HG03108 (cell line): ENCODE data around the gene ZBTB17.
A peak's percentile ranks its signal among the peaks of the same experiment; 100 is the strongest.

Source experiments
- ATAC-seq: cut with Tn5 transposase; IDR thresholded peaks from one replicate; pipeline ENCODE4 v1.9.1; 2021; ENCODE audit warnings: moderate library complexity; ENCODE audit not compliant: unreplicated experiment

The ZBTB17 gene

DNA sequence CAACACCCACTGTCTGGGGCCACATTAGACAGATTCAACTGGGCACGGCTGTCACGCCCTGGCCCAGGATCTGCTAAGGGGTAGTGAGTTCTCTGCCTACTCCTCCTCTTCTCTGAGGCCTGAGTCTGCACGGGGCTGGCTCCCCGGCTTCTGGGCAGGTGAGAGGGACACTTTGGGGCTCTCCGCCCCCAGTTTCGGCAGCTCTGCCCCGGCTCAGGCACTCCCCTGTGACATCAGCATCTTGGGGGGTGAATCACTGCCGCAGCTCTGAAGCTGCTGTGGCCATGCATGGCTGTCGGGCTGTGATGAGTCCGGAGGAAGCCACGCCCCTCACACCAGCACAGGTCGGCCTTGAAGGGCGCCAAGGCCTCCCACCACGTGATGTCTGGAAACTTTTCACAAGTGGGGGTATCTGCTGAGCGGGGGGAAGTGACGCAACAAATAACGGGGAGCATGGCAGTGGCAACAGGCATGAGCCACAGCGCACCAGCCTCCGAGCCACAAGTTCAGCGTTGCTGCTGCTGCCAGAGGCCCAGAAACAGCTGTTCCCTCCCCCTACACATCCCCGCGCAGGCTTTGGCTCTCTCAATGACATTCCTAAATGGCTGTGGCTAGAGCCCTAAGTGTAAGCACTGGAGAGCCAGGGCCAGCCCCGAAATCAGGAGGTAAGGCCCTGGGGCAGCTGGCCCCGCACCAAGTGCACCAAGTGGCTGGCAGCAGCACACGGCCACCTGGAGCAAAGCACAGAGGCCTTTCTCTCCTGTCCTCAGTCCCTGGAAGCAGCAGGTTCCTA is 26.3 kb downstream of the ZBTB17 start:
- ATAC-seq: peak; percentile 70

DNA sequence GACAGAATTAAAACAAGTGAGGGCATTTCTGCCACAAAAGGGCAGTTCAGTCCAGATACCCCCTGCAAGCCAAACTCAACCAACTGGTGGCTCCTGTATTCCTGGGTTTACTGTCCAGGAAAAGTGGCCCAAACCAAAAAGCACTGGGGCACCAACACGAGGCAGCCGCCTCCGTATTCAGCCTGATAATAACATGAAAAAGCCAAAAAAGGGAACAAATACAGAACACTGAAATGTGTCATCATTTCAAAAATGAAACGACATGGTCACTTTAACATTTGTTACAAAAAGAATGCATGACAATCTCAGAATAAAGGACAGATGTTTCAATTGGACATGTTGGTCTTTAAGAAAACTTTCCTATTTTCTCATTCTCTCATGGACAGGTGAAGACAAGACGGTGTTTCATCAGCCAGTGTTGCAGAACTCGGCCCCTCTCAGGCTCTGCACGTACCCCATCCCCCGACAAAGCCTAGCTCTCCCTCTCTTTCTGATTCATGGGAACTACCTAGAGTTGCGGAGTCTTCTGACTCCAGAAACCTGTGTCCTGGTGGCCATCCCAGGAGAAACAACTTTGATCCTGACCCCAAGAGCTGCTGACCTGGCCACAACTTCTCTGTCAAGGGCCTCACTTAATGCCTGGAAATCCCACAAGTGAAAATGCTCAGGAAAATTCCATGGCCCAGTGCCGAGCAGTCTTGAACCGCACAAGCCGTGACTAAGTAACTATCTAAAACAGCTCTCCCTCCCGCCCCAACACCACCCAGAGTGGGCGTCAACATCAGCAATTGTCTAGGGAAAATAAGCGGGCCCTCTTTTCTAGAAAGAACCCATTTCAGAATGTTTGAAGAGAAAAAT is 27.1 kb downstream of the ZBTB17 start:
- ATAC-seq: no peak

DNA sequence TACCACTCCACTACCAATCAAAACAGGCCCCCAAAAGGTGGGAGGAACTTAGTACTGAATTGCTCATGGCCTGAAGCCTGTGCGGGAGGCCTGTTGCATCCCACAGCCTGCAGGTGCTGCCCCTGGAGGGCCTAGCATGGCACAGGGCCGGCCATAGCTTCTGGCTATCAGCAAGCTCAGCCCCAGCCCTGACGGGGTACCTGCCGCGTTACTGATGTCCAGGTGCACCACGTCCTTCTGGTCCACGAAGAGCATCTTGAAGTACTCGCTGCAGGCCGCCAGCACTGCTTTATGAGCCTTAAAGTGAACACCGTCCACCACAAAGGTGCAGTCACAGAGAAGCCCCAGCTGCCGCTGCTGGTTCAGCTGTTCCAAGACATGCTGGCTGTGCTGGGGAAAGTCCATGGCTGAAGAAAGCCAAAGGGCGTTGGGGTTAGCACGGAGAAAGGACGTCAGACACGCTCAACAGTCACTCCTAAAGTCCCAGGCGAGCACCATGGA is 27.8 kb downstream of the ZBTB17 start:
- no peak for ATAC-seq

DNA sequence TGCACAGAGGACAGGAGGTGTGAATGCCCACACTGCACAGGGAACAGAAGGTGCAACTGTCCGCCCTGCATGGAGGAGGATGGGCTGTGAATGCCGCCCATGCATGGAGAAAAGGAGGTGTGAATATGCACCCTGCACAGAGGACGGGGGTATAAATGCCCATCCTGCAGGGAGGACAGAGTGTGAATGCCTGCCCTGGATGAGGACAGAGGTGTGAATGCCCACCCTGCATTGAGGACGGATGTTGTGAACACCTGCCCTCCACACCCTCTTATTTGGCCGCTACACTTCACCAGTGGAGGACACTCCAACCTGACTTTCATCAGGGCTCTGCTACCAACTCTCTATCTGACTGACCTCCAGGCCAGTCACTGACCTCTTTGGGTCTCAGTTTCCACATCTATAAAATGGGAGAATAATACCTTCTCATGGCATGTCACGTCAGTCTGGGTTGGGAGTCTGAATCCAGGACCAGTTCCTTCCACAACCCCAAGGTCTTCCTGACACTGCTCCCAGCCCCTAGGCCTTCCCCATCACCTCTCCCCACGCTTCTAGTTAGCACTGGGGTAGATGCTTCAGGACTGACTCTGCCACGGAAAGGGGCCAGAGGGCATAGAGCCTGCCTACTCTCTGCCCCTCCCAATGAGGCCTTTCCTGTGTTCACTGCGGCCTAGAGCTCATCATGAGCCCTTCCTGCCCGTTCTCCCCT is 28.4 kb downstream of the ZBTB17 start:
- ATAC-seq: no peak

DNA sequence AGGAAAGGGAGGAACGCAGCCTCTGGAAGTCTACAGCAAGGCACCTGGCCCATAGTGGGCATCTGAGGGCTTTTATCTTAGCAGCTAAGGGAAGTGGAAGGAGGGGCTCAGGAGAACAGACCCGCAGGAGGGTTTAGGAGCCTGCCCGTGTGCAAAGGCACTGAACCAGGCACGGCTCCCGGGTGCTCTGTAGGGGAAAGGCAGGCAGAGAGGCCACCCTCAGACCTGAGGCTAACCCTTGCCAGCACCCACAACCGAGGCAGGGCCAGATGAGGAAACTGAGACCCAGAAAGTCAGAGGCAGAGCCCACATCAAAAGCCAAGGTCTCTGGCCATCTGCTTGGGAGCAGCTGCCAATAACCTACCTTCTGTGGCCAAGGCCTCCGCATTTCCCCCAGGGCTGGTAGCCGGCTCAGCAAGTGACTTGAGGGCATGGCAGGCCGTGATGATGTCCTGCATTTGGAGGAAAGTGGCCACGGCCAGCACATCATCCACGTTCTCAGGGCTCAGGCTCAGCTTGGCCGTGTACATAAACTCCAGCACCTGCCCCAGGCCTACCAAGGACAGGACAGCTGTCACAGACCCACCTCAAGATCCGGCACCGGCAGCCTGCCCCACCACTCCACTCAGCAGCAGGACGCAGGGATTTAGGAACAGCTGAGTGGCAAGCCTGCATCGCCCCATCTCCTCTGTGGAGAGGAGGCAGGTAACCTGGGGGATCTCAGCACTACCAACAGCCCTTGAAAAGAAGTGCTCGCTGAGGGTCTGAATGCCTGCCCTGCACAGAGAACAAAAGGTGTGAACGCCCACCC is 29.1 kb downstream of the ZBTB17 start:
- no peak for ATAC-seq

DNA sequence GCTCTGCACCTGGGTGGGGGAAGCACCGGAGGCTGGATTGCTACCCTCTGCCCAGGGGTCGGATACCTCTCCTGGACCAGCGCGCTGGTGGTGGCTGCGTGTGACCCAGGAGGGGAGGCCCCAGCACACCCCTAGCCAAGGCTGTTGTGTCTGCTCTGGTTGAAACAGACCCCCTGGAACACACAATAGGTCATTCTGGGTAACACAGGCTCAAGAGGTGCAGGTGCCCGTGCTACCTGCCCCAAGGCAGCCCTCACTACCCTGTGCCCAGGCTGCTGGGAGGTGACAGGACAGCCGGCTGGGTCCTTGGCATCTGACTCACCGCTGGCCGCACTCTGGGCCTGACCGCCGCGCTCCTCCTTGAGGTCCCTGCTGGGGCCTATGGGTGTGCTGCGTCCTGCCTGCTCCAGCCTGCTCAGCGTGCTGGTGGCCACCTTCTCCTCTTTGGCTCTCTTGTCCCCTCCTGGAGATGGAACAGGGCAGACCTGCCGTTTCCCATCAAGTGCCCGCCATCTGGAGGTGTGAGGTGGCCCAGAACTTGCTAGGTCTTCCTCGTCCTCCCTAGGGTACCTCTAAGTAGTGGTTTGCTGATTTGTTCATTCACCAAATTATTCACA is 30.0 kb downstream of the ZBTB17 start:
- no peak for ATAC-seq

DNA sequence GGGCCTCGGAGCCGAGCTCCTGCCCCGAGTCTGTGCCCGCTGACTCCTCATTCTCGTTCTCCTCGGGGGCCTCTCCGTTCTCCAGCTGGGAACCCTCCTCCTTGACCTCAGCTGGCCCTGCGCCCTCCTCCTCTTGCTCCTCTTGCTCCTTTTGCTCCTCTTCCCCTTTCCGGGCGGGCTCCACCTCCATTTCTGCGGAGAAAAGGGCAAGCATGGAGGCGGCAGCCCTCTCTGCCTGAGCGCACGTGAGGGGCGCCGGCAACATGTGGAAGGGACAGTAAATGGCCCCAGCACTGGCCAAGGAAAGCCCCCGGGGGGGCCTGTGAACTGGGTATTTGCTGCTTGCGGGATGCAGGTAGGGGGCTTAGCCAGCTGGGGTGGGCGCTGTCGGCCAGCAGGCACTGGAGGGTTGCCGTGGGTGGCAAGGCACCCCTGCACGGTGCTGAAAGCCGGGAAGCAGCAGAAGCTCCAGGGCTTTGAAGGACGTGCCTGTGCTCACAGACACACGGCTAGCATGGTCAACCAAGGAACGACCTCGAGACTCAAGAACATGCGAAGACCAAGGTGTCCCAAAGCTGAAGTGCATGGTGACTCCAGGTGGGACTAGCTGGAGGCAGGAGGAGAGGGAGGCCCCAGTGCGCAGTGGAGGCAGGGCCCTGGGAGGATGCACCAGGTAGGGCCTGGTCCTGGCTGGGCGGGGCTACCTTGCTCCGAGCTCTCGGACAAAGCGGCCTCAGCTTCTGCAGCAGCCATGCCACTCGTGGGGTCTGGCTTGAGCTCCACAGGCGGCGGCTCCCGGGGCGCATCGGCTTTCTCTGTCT is 30.7 kb downstream of the ZBTB17 start:
- ATAC-seq: no peak

DNA sequence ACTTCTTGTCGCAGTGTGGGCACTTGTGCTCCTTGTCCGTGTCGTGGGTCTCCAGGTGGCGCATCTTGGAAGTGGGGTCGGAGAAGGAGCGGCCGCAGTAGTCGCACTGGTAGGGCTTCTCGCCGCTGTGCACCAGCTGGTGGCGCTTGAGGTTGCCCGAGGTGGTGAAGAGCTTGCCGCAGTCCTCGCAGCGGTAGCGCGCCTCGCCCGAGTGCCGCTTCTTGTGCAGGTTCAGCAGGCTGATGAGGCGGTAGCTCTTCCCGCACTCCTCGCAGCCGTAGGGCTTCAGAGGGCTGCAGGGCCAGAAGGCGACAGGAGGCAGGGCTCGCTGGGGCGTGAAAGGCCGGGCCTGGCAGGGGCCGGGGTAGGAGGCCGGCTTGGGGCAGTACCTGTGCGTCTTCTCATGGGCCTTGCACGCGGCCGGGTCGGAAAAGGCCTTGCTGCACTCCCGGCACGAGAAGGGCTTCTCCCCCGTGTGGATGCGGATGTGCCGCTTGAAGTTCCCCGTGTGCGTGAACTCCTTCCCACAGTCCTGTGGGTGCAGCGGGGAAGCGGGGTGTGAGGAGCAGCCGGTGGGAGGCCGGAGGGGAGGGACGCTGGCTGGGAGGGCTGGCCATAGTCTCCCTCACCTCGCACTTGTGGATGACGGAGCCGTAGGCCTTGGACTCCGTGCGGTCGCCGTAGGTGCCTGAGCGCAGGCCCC is 31.4 kb downstream of the ZBTB17 start:
- no peak for ATAC-seq

DNA sequence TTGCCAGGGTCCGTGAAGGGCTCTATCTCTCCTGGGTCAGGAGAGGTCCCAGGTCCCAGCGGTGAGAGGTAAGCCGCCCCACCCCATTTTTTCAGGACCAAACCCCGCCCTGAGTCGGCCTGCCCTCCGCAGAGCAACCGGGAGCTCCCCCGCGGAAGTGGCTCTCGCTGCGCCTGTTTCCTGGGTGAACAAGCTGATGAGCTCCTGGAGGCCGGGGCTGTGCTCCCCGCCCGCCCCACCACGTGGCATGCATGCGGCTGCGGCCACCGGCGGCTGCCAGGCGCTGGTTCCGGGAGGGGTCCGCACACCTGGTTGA is 32.0 kb downstream of the ZBTB17 start:
- no peak for ATAC-seq

DNA sequence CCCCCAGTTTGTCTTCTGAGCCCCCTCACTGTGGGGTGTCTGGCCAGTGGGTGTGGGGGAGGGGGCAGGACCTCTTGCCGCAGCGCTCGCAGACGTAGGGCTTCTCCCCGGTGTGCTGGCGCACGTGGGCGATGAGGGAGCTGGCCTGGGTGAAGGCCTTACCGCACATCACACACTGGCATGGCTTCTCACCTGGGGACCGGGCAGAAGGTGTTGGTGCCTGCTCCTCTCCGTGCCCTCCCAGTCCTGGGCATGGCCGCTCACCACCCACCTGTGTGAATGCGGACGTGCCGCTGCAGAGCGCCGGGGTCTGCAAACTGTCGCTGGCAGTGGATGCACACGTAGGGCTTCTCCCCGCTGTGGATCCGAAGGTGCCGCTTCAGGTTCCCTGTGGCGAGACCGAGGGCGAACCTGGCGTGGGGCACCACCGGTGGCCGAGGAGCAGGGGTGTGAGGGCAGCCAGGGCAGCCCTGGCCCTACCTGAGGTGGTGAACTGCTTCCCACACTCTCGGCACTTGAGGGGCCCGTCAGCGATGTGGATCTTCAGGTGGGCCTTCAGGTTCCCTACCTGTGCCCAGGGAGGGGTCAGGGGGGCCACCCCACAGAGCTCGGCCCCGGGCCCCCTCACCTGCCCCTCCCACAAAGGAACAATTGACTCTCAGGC is 32.4 kb downstream of the ZBTB17 start:
- no peak for ATAC-seq

DNA sequence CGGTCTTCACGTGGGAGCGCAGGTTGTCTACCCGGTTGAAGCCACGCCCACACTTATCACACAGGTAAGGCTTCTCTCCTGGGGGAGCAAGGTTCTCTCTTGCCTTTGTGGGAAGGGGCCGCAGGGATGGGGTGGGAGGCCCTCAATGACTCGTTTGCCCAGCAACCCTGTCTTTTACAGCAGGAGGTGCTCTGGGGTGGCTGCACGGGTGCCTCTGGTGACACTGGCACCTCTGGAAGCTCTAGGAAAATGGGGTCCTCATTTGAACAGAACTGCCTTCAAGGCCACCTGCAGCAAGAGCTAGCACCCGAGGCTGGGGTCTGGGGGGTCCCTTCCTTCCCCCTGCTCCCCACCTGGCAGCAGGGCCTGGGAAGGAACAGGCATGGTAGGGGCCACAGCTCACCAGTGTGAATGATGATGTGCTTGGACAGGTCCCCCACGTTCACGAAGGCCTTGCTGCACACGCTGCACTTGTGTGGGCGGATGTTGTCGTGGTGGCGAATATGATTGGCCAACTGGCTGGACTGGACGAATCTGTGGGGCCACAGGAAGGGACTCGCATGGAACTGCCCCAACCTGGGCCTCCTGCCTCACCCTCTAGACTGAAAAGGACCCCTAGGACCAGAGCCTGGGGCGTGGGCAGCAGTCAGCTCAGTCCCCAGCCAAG is 33.1 kb downstream of the ZBTB17 start:
- ATAC-seq: no peak

DNA sequence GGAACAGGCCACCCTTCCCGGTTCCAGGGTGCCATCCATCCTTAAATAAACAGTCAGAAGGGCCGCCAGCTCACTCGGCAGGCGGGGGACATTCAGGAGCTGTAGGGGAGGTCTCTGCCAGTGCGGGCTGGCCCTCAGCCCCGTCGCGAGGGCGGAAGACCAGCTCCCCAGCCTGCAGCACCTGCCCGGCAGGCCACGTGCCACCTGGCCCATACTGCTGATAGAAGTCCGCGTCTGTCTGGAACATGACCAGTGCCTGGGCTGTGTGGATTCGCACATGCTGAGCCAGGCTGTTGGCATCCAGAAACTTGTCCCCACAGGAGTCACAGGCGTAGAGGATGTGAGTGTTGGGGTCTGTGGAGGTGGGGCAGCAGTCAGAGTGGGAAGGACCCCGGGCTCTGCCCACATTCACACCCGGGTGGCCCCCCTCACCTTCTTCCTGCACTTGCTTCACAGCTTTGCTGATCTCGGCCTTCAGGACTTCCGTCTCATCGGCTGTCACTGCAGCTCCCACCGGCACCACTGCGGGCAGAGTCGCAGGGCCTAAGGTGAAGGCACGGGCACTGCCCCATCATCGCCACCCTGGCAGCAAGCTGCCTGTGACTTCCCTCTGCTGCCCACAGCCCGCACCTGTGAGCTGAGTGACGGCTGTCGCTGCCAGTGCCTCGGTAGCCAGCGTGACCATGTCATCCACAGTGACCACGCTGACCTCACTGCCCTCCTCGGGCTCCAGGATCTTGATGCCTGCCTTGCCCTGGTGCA is 33.8 kb downstream of the ZBTB17 start:
- ATAC-seq: no peak

DNA sequence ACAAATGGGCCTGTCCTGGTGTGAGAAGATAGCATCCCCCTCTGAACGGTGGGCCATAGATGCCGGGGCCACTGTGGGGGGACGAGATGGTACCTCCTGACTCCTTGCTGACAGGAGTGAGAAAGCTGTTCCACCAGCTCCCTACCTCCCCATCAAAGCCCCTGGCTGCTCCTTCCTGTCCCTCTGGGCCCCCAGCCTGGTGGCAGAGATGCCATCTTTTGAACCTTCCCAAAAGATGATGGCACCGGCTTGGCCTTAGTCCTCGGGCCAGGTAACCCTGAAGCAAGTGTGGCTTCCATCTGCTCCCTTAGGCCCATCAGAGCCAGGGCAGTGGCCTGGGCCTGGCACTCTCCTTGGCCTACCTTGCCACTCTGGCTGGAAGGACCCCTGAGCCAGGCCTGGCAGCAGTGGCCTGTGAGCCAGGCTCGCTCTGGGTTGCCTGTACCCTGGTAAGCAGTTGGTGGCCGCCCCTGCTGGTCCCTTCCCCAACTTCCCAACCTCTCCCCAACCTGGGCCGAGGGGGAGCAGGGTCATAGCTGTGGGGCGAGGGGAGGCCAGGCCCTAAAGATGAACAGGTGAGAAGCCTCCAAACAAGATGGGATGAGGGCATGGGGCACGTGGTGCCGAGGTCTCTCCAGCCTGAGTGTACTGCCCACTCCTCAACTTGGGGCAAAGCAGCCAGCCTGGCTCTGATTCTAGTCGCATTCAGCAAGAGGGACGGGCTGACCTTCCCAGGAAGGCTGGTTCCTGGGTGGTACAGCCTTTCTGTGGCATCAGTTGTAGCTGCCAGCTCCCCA is 34.7 kb downstream of the ZBTB17 start:
- no peak for ATAC-seq

DNA sequence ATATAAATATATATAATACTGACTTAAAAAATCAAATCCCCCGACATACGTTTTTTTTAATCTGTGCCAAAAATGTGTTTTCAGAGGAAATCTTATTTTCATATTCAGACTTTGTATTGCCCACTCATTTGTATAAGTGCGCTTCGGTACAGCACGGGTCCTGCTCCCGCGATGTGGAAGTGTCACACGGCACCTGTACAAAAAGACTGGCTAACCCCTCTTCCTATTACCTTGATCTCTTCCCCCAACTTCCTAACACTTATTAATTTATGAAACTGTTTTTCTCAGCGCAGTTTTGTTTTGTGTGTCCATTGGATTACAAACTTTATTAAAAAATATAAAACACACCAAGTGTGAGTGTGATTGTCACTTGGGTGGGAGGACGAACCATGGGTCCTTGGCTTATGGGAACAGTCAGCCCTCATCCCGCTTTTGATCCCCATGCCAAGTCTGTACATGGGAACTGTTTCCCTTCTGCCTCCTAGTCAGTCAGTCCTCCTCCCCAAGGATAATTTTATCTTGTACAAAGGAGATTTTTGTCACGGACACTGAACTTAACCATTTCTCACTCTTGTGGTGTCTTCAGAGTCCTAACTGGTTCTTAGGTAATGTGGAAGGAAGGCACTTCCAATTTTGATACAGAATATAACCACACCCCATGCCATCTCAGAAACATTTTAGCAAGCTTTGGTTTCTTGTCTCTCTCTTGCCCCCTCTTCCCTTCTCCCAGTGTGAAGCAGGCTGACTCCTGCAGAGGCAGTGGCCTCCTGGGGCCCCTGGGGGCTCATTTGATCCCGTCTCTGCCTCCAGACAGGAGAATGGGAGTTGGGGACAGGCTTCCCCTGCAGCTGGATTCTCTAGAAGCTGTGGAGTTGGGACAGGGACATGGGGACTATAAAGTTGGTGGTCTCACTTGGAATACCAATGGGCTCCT is 35.5 kb downstream of the ZBTB17 start:
- ATAC-seq: no peak
